ENCODE measurements around the gene PNLIPRP1.

PNLIPRP1 gene

DNA sequence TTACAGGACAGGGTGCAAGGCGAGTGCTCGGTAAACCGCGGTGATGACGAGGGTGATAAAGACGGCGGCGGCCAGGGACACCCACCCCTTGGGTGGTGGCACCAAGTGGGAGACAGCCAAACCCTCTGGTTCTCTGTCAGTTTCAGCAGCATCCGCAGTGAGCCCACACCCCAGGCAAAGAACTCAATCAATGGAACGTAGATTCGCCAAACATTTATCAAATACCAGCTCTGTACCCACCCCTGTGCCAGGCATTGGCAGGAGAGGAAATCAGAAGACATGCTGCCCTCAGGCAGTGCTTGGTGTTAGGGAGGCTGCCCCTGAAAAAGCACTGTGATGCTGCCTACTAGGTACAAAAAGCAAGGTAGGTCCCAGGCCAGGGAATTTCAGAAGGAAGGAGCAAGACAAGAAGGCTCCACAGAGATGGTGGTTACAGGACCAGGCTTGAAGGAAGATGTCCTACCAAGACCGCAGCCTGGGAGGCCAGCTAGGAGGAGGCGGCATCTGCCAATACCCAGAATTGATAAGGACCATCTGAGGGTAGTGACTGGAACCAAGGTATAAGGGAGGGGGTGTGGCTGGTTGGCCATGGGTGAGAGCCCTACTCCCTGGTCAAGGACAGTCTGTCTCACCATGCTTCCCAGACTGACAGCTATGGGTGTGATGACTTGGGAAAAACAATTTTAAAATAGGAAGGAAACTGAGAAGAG lies 19.8 kb downstream of the PNLIPRP1 start:
- no peak for DNase-seq (ENCODE audit: low spot score)
- no peak overlapping the region for H3K27ac Mint-ChIP-seq

DNA sequence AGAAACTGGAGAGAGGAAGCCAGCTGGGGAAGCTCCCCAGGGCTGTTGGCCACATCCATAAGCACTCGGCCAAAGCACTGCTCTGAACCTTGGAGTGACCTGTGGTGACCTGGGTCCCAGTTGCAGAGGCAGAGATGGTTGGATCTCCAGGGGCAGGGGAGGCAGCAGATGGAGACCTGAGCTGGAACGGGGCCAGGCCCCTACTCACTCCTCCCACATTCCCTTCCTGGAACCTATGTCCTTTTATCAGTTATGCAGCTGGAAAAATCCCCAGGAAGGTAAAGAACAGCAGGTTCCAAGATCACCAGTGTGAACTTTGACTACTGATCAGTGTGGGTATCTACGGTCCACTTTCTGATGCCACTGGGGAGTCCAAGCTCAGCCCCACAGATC lies 20.4 kb downstream of the PNLIPRP1 start:
- Mint-ChIP-seq H3K9me3 (no peaks in the 10 kb centered on the region), H3K27me3 (ENCODE audit: low read depth) (peaks cover 7% of the 10 kb centered on the region), H3K4me1 (ENCODE audit: low read depth) (no peaks in the 10 kb centered on the region), H3K36me3 (ENCODE audit: low read depth) (no peaks in the 10 kb centered on the region), H3K4me3 (no peak overlapping the region), H3K27ac (no peak overlapping the region)
- DNase-seq (ENCODE audit: low spot score): no peak

More for the DNA sequence above, 19.8 kb downstream of the PNLIPRP1 start:
- Mint-ChIP-seq H3K4me1 (ENCODE audit: low read depth) (no peaks in the 10 kb centered on the region), H3K4me3 (no peak overlapping the region), H3K9me3 (no peaks in the 10 kb centered on the region), H3K36me3 (ENCODE audit: low read depth) (no peaks in the 10 kb centered on the region), H3K27me3 (ENCODE audit: low read depth) (peaks cover 7% of the 10 kb centered on the region)

DNA sequence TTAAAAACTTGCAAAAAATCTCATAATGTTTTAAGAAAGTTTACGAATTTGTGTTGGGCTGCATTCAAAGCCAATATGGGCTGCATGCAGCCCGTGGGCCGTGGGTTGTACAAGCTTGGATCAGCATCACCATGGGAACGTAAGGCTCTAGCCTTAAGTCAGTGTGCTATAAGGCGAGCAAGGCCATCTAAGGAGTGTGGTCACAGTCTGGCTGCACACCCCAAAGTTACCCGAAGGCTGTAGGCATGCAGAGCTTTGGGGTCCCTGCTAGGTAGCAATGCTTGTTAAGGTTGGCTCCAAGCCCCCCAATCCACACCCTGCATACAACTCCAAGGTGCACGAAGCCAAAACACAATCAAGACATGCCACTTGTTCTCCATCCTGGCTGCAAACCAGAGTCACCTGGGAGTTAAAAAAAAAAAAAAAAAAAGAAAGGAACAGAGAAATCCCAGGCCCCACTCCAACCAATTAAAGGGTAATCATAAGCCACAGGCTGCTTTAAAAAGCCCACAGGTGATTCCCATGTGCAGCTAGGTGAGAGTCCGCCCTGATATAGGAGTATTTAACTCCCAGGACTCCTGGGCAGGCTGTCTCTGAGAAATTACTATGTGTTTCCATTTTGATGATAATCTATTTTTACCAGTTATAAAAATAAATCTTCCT lies 21.5 kb downstream of the PNLIPRP1 start:
- H3K9me3 Mint-ChIP-seq: no peaks in the 10 kb centered on the region
- no peaks in the 10 kb centered on the region for H3K36me3 Mint-ChIP-seq (ENCODE audit: low read depth)
- peaks cover 7% of the 10 kb centered on the region for H3K27me3 Mint-ChIP-seq (ENCODE audit: low read depth)

DNA sequence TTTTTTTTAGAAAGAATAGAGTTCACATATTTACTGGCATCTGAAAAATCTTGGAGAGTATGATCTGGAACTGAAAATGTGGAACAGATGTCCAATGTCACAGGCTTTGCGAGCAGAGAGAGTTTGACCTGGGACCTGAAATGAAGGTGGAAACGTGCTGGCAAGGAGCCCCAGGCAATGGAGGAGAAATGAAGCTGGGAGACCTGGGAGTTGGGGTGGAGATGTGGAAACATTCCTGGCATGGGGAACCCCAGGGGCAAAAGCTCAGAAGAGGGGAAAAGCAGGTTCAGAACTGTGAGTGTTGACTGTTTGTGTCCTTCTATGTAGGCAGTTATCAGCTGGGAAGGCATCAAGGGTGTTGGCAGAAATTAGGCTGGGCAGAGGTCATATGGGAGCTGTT lies 22.7 kb downstream of the PNLIPRP1 start:
- no peak for DNase-seq (ENCODE audit: low spot score)
- H3K4me3 Mint-ChIP-seq: no peak overlapping the region
- H3K36me3 Mint-ChIP-seq (ENCODE audit: low read depth): no peaks in the 10 kb centered on the region
- H3K27ac Mint-ChIP-seq: no peak overlapping the region
- no peaks in the 10 kb centered on the region for H3K4me1 Mint-ChIP-seq (ENCODE audit: low read depth)
- peaks cover 7% of the 10 kb centered on the region for H3K27me3 Mint-ChIP-seq (ENCODE audit: low read depth)
- no peaks in the 10 kb centered on the region for H3K9me3 Mint-ChIP-seq

More for the DNA sequence above, 21.5 kb downstream of the PNLIPRP1 start:
- no peaks in the 10 kb centered on the region for H3K4me1 Mint-ChIP-seq (ENCODE audit: low read depth)
- no peak overlapping the region for H3K27ac Mint-ChIP-seq
- no peak overlapping the region for H3K4me3 Mint-ChIP-seq
- DNase-seq (ENCODE audit: low spot score): no peak

GRCh38 chr10:116614796-116615195 lies 24.0 kb downstream of the PNLIPRP1 start:
- H3K4me1 Mint-ChIP-seq (ENCODE audit: low read depth): no peaks in the 10 kb centered on the region
- no peaks in the 10 kb centered on the region for H3K27me3 Mint-ChIP-seq (ENCODE audit: low read depth)
- H3K27ac Mint-ChIP-seq: no peak overlapping the region
- no peaks in the 10 kb centered on the region for H3K36me3 Mint-ChIP-seq (ENCODE audit: low read depth)
- H3K4me3 Mint-ChIP-seq: no peak overlapping the region
- DNase-seq (ENCODE audit: low spot score): no peak
- H3K9me3 Mint-ChIP-seq: no peaks in the 10 kb centered on the region

DNA sequence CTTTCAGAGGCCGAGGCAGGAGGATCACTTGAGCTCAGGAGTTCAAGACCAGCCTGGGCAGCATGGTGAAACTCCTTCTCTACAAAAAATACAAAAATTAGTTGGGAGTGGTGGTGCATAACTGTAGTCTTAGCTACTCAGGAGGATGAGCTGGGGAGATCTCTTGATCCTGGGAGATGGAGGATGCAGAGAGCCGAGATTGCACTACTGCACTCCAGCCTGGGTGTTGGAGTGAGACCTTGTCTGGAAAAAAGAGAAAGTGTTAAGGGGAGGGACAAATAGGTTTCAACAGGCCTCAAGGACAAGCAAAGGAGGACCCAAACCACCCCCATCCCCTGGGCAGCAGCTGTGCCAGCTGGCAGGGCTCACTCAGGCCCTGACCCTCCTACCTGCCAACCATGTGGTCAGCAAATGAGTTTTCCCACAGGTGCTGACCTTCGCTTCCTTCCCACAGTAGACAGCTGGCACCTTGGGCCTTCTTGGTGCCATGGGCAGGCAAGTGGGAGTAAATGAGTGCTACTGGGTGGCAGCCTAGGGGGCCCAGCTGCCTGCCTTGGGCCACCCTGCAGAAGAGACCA lies 24.5 kb downstream of the PNLIPRP1 start:
- H3K36me3 Mint-ChIP-seq (ENCODE audit: low read depth): no peaks in the 10 kb centered on the region
- DNase-seq (ENCODE audit: low spot score): no peak
- H3K4me1 Mint-ChIP-seq (ENCODE audit: low read depth): no peaks in the 10 kb centered on the region
- no peaks in the 10 kb centered on the region for H3K27me3 Mint-ChIP-seq (ENCODE audit: low read depth)
- no peaks in the 10 kb centered on the region for H3K9me3 Mint-ChIP-seq
- no peak overlapping the region for H3K4me3 Mint-ChIP-seq
- no peak overlapping the region for H3K27ac Mint-ChIP-seq

DNA sequence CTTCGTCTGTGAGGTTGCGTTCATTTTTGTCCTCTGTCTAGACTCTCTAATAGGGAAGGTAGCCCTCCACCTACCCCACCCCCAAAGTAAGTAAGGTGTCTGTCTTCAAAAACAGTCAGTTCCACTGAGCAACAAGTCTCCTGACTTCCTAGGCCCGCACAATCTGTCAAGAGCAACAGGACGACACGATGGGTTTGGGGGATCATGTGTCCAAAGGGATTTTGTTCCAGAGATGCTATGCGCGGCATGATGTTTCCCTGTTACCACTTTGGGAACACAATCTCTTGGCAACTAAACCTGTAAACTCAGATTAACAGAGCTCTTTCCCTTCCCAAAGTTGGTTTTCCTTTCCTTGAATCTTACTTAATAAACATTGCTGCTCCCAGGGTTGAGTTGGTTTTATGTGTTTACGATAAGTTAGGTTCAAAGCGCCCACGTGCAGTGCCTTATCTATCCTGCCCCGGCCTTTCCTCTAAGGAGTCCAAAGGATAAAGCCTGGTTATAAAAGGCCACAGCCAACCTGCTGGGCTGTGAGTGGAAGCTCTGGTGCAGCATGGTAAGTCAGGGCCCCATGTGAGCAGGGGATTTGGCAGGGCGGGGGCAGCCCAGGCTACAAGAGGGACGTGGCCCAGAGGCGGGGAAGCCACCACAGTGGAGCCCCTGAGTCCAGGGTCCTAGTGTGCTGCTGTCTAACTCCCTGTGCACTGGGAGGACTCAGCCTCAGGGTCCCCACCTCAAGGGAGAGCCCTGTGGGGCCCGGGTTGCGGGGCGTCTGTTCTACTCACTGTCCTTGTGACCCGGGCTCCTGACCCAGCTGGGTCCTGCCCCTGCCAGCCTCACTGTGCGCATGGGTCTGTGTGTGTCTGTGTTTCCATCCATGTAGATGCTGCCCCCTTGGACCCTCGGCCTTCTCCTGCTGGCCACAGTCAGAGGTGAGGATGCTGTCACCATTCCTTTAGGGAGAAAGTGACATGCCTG lies 30.0 kb downstream of the PNLIPRP1 start, which contains the start of gene PNLIPRP2:
Gene PNLIPRP2 (plus strand): TSS at position 531 of the 978 bp plus-strand sequence.
- Mint-ChIP-seq H3K4me1 (ENCODE audit: low read depth) (no peaks in the 10 kb centered on the region), H3K4me3 (no peak within 1 kb of the TSS), H3K36me3 (ENCODE audit: low read depth) (no peaks in the 10 kb centered on the region), H3K27ac (no peak within 1 kb of the TSS), H3K27me3 (ENCODE audit: low read depth) (no peaks in the 10 kb centered on the region), H3K9me3 (no peaks in the 10 kb centered on the region)
- no peak for DNase-seq (ENCODE audit: low spot score)

DNA sequence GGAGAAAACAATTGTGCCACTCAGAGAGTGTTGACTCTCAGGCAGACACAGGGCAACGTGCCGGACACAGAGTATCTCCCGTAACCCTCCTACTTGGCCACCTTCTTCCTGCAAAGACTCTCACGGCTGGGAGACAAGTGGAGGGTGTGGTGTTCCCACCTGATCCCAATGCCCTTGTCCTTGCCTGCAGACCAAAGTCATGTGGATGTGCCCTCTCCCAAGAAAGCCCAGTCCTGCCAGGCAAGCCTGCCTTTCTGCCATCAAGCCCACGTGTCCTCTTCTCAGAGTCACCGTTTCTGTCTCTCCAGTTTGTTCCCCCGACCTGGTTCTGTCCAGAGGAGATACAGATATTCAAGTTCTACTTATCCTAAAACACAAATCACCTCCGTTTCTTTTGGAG lies 30.7 kb downstream of the PNLIPRP1 start:
- no peaks in the 10 kb centered on the region for H3K9me3 Mint-ChIP-seq
- H3K27ac Mint-ChIP-seq: no peak overlapping the region
- no peaks in the 10 kb centered on the region for H3K27me3 Mint-ChIP-seq (ENCODE audit: low read depth)
- no peak for DNase-seq (ENCODE audit: low spot score)
- H3K36me3 Mint-ChIP-seq (ENCODE audit: low read depth): no peaks in the 10 kb centered on the region
- H3K4me3 Mint-ChIP-seq: no peak overlapping the region
- H3K4me1 Mint-ChIP-seq (ENCODE audit: low read depth): no peaks in the 10 kb centered on the region

- Mint-ChIP-seq H3K9me3 (no peaks in the 10 kb centered on the region), H3K4me3 (no peak overlapping the region), H3K27me3 (ENCODE audit: low read depth) (peaks cover 2% of the 10 kb centered on the region), H3K36me3 (ENCODE audit: low read depth) (no peaks in the 10 kb centered on the region), H3K27ac (no peak overlapping the region), H3K4me1 (ENCODE audit: low read depth) (no peaks in the 10 kb centered on the region)
- no peak for DNase-seq (ENCODE audit: low spot score)
Measured at GRCh38 chr10:116621934-116622655, 31.3 kb downstream of the PNLIPRP1 start.

DNA sequence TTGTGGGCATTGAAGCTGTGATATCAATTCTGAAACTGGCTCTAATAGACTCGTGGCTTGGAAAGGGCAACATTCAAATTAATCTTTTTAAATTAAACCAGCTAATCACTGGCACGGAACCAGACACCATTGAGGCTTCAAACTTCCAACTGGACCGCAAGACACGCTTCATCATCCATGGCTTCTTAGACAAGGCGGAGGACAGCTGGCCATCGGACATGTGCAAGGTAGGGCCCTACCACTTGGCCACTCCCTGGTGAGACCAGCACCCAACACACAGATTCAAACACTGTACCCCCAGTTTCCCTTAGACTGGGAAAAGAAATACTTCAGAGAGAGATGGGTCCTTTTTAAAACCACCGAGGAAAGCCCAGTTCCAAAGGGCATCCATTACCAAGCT lies 35.1 kb downstream of the PNLIPRP1 start:
- Mint-ChIP-seq H3K36me3 (ENCODE audit: low read depth) (no peaks in the 10 kb centered on the region), H3K9me3 (no peaks in the 10 kb centered on the region), H3K4me3 (no peak overlapping the region), H3K27ac (no peak overlapping the region), H3K27me3 (ENCODE audit: low read depth) (peaks cover 4% of the 10 kb centered on the region), H3K4me1 (ENCODE audit: low read depth) (no peaks in the 10 kb centered on the region)
- no peak for DNase-seq (ENCODE audit: low spot score)

DNA sequence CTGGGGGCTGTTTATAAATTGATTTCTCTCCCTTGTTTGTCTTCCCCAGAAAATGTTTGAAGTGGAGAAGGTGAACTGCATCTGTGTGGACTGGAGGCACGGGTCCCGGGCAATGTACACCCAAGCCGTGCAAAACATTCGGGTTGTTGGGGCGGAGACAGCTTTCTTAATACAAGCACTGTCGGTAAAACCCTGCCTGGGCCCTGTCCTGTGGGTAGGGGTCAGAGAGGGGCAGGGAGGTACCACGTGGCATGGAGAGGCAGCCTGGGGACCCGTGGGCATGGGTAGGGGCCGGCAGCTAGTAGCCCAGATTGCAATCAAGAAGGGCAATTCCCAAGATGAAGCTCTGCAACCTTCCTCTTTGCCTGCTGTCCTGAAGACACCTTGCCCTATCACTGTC lies 36.1 kb downstream of the PNLIPRP1 start:
- Mint-ChIP-seq H3K27me3 (ENCODE audit: low read depth) (peaks cover 4% of the 10 kb centered on the region), H3K4me1 (ENCODE audit: low read depth) (no peaks in the 10 kb centered on the region), H3K9me3 (no peaks in the 10 kb centered on the region), H3K4me3 (no peak overlapping the region), H3K36me3 (ENCODE audit: low read depth) (no peaks in the 10 kb centered on the region), H3K27ac (no peak overlapping the region)
- no peak for DNase-seq (ENCODE audit: low spot score)

GRCh38 chr10:116627386-116627933 lies 36.7 kb downstream of the PNLIPRP1 start:
- H3K4me3 Mint-ChIP-seq: no peak overlapping the region
- H3K9me3 Mint-ChIP-seq: no peaks in the 10 kb centered on the region
- DNase-seq (ENCODE audit: low spot score): no peak
- H3K27ac Mint-ChIP-seq: no peak overlapping the region
- no peaks in the 10 kb centered on the region for H3K4me1 Mint-ChIP-seq (ENCODE audit: low read depth)
- H3K36me3 Mint-ChIP-seq (ENCODE audit: low read depth): no peaks in the 10 kb centered on the region
- peaks cover 4% of the 10 kb centered on the region for H3K27me3 Mint-ChIP-seq (ENCODE audit: low read depth)

DNA sequence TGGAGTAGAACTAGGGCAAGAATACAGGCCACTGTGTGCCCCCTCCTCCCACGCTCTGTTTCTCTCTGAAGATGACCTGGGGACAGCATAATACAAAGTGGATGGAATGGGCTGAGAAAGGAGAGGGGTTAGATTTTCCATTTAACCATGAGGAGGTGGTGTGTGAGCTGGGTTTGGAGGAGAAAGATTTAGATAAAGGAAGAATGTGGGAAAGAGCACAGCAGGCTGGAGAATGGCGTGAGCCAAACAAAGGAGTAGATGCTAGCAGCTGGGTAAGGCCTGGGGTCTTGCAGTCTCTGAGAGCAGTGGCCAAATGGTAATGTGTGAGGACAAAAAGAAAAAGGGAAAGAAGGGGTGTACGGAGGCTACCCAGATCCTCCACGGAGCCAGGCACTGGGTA lies 38.6 kb downstream of the PNLIPRP1 start:
- no peak overlapping the region for H3K27ac Mint-ChIP-seq

More for the DNA sequence above, 38.6 kb downstream of the PNLIPRP1 start:
- H3K36me3 Mint-ChIP-seq (ENCODE audit: low read depth): no peaks in the 10 kb centered on the region
- peaks cover 4% of the 10 kb centered on the region for H3K27me3 Mint-ChIP-seq (ENCODE audit: low read depth)
- no peak for DNase-seq (ENCODE audit: low spot score)
- H3K4me1 Mint-ChIP-seq (ENCODE audit: low read depth): no peaks in the 10 kb centered on the region
- H3K9me3 Mint-ChIP-seq: no peaks in the 10 kb centered on the region
- H3K4me3 Mint-ChIP-seq: no peak overlapping the region
